Choroid plexus epithelial cell (primary cell): Measurements from ENCODE around the gene C21orf58.
A peak's percentile ranks its signal among the peaks of the same experiment; 100 is the strongest.

Experiments
- DNase-seq: peaks from one replicate; pipeline ENCODE4 v3.0.0-alpha.2; 2010; ENCODE audit warnings: low read depth
- H3K4me3 ChIP-seq: 2 replicates; pipeline ENCODE4 v1.5.1; 2011; ENCODE audit warnings: low read depth, mild to moderate bottlenecking, control low read depth, low read length, moderate library complexity
- TF ChIP-seq, protein P1 (sequence below): conservative IDR thresholded peaks from 2 replicates; pipeline ENCODE4 v1.5.1; 2011; ENCODE audit warnings: low read depth, mild to moderate bottlenecking, control low read depth, inconsistent platforms, low read length, moderate library complexity

Gene C21orf58

DNA sequence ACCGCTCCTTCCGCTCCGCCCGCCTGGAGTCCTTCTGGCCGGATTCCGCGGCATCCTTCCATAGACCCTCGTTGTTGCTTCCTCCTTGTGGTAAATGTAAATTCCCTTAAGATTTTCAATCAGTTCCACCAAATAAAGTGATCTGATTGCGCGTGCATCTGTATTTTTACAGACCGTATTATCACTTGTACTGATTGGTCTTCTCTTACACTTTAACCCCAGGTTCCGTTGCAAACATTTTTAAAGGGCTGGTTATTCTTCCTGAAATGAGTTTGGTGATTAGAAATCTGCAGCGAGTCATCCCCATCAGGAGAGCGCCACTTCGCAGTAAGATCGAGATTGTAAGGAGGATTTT is 37.0 kb downstream of the C21orf58 start:
- no peak for DNase-seq
- TF ChIP-seq, protein P1, sequence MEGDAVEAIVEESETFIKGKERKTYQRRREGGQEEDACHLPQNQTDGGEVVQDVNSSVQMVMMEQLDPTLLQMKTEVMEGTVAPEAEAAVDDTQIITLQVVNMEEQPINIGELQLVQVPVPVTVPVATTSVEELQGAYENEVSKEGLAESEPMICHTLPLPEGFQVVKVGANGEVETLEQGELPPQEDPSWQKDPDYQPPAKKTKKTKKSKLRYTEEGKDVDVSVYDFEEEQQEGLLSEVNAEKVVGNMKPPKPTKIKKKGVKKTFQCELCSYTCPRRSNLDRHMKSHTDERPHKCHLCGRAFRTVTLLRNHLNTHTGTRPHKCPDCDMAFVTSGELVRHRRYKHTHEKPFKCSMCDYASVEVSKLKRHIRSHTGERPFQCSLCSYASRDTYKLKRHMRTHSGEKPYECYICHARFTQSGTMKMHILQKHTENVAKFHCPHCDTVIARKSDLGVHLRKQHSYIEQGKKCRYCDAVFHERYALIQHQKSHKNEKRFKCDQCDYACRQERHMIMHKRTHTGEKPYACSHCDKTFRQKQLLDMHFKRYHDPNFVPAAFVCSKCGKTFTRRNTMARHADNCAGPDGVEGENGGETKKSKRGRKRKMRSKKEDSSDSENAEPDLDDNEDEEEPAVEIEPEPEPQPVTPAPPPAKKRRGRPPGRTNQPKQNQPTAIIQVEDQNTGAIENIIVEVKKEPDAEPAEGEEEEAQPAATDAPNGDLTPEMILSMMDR, result no peak
- H3K4me3 ChIP-seq, result peak overlapping the region; percentile 80

DNA sequence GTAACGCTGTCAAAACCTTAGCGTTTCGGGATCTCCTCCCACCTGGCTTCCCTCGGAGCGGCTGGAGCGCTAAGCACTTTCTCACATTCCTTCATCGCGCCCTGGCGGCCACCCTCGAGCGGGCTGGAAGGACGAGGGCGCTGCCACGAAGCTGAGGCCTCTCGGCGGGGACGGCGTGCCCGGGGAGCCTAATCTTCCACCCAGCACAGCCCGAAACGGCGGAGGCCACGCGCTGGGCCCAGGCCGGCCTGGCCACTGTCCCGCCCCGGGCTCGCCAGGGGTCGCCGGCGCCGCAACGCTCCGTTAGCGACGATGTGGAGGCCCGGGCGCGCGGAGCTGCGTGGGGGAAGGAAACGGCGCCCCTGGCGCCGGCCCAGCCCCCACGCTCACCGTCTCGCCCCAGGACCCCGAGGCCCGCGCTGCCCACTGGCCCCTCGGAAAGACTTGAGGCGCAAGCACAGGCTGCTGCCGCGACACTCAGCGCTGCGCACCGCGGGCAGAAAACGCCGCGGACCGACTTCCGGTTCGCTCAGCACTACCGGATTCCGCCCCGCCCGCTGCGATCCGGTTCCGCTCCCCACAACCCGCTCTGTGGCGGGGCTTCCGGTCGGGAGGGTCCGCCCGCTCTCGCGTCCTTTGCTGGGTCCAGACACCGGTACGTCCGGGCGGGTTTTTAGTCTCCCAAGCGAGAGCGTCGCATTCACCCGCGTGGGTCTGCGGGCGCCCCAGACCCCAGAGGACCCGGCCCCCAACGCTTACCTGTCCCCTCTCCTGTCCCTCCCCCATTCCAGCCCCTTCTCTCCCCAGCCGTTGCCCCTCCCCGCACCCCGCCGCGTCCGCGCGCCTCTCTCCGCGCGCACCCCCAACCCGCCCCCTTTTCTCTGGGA is 37.7 kb downstream of the C21orf58 start, which contains the start of gene YBEY:
Gene YBEY, plus strand, starts transcription at position 582 of the 887 bp plus-strand sequence. CDS start 572 bp downstream, outside the sequence.
- TF ChIP-seq, protein P1, result peak; percentile 59
- peak within 1 kb of the TSS; percentile 80 for H3K4me3 ChIP-seq
- peak; percentile 95 for DNase-seq

DNA sequence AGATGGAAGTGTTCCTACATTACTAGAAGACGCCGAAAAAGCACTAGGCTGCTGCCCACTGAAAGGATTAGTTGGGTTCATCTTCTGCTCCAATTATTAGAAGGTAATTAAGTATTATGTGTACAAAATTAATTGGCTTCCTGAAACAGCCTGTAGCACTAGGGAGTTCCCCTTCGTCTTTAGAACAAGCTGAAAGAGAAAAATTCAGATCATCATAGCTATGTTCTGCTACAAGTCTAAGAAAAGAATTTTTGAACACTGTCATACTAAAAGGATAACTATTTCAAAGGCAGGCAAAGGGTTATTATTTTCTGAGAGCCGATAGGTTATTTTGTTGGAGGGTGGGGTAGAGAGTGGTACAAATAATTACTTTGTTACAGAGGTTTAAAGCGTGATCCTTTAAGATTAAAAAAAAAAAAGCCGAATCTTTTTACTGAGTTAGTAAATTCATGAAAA is 38.4 kb downstream of the C21orf58 start, which contains the start of gene MCM3AP:
Gene MCM3AP, minus strand, starts transcription at position 406 of the 456 bp plus-strand sequence. Its CDS starts 325 bp downstream, at position 81.
- TF ChIP-seq, protein P1, result no peak
- peak within 1 kb of the TSS; percentile 80 for H3K4me3 ChIP-seq
- no peak for DNase-seq

DNA sequence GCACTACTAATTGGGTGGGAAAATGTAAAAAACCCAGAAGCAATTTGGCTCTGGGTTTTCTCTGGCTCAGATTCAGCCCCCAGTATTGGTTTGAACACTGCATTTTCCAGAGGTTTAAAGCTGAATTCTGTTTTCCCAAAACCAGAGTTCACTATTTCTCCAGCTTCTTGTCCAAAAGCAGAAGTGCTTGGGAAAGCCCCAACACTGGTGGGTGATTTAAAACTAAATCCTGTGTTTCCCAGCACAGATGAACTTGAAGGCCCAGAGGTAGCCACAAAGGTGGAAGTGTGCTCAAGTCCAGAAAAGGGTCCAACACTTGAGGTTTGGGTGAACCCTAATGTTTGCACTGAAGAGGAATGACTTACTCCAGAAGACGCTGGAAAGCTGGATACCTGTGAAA is 38.9 kb downstream of the C21orf58 start:
- TF ChIP-seq, protein P1, result no peak
- H3K4me3 ChIP-seq, result peak overlapping the region; percentile 80
- DNase-seq, result no peak

DNA sequence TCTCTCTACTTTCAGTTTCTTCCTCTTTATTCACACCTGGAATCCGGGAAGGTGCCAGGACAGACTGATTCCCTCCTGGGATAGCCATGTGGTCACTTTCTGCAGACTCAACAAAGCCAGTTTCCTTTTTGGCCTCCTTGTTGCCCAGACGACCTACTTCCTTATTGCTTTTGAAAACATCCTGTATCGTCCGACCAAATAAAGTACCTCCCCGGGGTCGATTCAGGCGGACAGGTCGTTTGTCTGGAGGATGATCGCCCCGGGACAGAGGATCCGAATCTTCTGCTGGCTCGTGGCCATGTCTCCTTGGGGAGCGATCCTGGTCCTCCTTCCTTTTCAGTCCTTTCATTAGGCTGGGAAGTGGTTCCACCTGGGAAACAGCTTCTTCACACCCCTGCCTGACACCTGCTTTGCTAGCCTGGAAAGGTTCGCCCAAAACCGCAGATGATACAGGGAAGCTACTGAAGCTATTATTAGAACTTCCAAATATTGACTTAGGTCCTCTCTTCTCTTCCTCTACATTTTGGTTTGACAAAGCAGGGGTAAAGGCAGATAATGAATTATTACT is 39.5 kb downstream of the C21orf58 start:
- TF ChIP-seq, protein P1, result no peak
- DNase-seq, result no peak
- H3K4me3 ChIP-seq, result no peak overlapping the region

DNA sequence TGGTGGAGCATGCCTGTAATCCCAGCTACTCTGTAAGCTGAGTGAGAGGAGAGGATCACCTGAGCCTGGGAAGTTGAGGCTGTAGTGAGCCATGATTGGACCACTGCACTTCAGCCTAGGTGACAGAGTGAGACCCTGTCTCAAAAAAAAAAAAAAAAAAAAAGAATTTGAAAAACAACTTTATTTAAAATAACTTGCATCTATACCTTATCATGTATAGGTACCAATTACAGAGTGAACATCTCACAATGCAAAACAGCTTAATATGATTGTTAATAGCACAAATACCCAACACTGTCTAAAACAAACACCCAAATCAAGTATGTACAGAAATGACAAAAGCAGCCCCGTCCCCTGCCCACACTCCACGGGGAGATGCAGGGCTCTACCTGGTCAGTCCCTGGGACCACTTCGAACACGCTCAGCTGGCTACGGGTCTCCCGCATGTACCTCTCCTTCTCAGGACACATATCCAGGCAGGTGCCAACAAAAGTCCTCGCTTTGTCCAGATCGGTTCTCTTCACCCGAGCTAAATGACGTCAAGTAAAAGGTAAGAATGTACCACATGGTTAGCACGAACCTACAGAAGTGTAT is 48.8 kb downstream of the C21orf58 start:
- TF ChIP-seq, protein P1, result no peak
- DNase-seq, result no peak
- H3K4me3 ChIP-seq, result no peak overlapping the region
